IPS DF 6.9 (cell line): ENCODE results near the gene STEAP3.

Source experiments
- DNase-seq: peaks from one replicate; pipeline ENCODE4 v3.0.0-alpha.2; 2013; ENCODE audit warnings: low read depth, low spot score
- H3K27ac ChIP-seq: one replicate; pipeline ENCODE4 v1.5.1; 2013; ENCODE audit warnings: low read length, control low read depth
- H3K27me3 ChIP-seq: 2 replicates; pipeline ENCODE4 v1.6.1; 2013; ENCODE audit warnings: mild to moderate bottlenecking, low read length; ENCODE audit not compliant: control insufficient read depth, insufficient read depth
- H3K36me3 ChIP-seq: 2 replicates; pipeline ENCODE4 v1.6.1; 2013; ENCODE audit warnings: low read length; ENCODE audit not compliant: control insufficient read depth, insufficient read depth
- H3K4me1 ChIP-seq: 2 replicates; pipeline ENCODE4 v1.6.1; 2013; ENCODE audit warnings: low read length; ENCODE audit not compliant: control insufficient read depth, insufficient read depth
- H3K4me3 ChIP-seq: 2 replicates; pipeline ENCODE4 v1.5.1; 2013; ENCODE audit warnings: mild to moderate bottlenecking, low read length
- H3K9me3 ChIP-seq: 2 replicates; pipeline ENCODE4 v1.6.1; 2013; ENCODE audit warnings: low read length, inconsistent platforms; ENCODE audit not compliant: control insufficient read depth, insufficient read depth
- WGBS: extraction: QIAGEN DNeasy Blood & Tissue Kit; methylation state at CpG from one replicate; pipeline ENCODE4 v1.1.7; 2013; ENCODE audit warnings: mixed read lengths, missing lambda C conversion rate; ENCODE audit not compliant: insufficient read length, insufficient coverage; 5-methylcytosine and 5-hydroxymethylcytosine counted together

The STEAP3 gene

GRCh38 chr2:119311371-119311770 is 87.7 kb downstream of the STEAP3 start:
- no peaks in the 10 kb centered on the region for H3K36me3 ChIP-seq
- DNase-seq, result no peak
- no peaks in the 10 kb centered on the region for H3K27me3 ChIP-seq
- H3K4me1 ChIP-seq, result no peaks in the 10 kb centered on the region
- H3K27ac ChIP-seq, result no peak overlapping the region
- no peak overlapping the region for H3K4me3 ChIP-seq
- H3K9me3 ChIP-seq, result no peaks in the 10 kb centered on the region
- WGBS, result no CpG with 5 or more reads among the region's 5 CpGs

- Histone ChIP-seq H3K36me3 (no peaks in the 10 kb centered on the region), H3K9me3 (no peaks in the 10 kb centered on the region), H3K4me3 (no peak overlapping the region), H3K27me3 (no peaks in the 10 kb centered on the region), H3K27ac (no peak overlapping the region), H3K4me1 (no peaks in the 10 kb centered on the region)
- whole genome bisulfite sequencing, result no CpG with 5 or more reads among the region's 9 CpGs
- DNase-seq, result no peak
These were observed 88.2 kb downstream of the STEAP3 start for GRCh38 chr2:119311831-119312230.
